ENCODE results near the gene OLIG1.

Gene OLIG1

DNA sequence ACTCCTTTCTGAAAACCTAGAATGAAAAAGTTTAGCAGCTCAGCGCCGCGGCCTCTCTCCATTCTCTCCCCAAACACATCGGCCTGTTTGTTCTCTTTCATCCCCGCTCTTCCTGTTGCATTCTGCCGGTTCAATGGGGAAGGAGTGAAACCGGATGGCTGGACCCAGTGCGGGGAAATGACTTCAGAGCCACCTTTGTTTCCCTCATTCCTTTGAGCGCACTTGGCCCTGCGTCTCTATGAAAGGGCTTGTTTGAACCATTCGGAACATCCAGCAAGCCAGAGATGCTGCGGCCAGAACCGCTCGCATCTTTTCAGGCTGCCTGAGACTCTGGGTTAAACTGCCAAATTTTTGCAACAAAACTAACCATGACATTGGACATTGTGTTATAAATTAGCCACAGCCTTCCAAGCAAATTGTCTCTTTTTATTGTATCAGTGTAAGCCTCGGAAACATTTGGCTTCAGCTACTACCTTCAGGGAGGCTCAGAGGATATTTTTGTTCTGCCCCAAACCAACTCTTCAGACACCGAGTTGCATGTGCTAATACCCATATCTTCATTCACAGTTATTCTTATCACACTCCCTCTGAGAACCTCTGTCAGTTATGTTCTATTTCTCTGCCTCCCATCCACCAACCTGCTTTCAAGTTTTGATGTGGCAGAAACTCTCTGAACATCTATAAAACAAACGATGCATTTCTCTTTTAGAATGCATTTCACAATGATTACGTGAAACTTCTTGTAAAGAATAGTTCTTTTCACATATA is 5.1 kb upstream of the OLIG1 start:
- Histone ChIP-seq H3K4me1 (ENCODE audit: insufficient read depth, low read length) (peaks cover 7% of the 10 kb centered on the region; the same call in 1 of the 2 replicates), H3K9ac (ENCODE audit: low read depth, low read length) (no peak overlapping the region), H3K36me3 (ENCODE audit: insufficient read depth, low read depth, low read length) (no peaks in the 10 kb centered on the region), H3K27me3 (ENCODE audit: insufficient read depth, low read length) (peaks cover 96% of the 10 kb centered on the region), H3K9me3 (ENCODE audit: insufficient read depth, low read depth, low read length) (peaks cover 7% of the 10 kb centered on the region), H3K4me3 (ENCODE audit: low read length) (no peak overlapping the region), H3K27ac (ENCODE audit: low read length) (no peak overlapping the region)

- Histone ChIP-seq H3K9ac (ENCODE audit: low read depth, low read length) (no peak overlapping the region), H3K4me3 (ENCODE audit: low read length) (no peak overlapping the region), H3K27me3 (ENCODE audit: insufficient read depth, low read length) (peaks cover 97% of the 10 kb centered on the region), H3K4me1 (ENCODE audit: insufficient read depth, low read length) (peaks cover 8% of the 10 kb centered on the region; the same call in 1 of the 2 replicates), H3K9me3 (ENCODE audit: insufficient read depth, low read depth, low read length) (peaks cover 7% of the 10 kb centered on the region), H3K36me3 (ENCODE audit: insufficient read depth, low read depth, low read length) (no peaks in the 10 kb centered on the region), H3K27ac (ENCODE audit: low read length) (no peak overlapping the region)
These were observed 2.9 kb upstream of the OLIG1 start for GRCh38 chr21:33067043-33067442.

GRCh38 chr21:33067457-33067856 is 2.5 kb upstream of the OLIG1 start:
- peaks cover 100% of the 10 kb centered on the region for H3K27me3 ChIP-seq (ENCODE audit: insufficient read depth, low read length)
- H3K9me3 ChIP-seq (ENCODE audit: insufficient read depth, low read depth, low read length) = peaks cover 7% of the 10 kb centered on the region
- no peak overlapping the region for H3K9ac ChIP-seq (ENCODE audit: low read depth, low read length)
- H3K36me3 ChIP-seq (ENCODE audit: insufficient read depth, low read depth, low read length) = no peaks in the 10 kb centered on the region
- H3K27ac ChIP-seq (ENCODE audit: low read length) = no peak overlapping the region
- peaks cover 12% of the 10 kb centered on the region; the same call in 1 of the 2 replicates for H3K4me1 ChIP-seq (ENCODE audit: insufficient read depth, low read length)
- H3K4me3 ChIP-seq (ENCODE audit: low read length) = no peak overlapping the region

DNA sequence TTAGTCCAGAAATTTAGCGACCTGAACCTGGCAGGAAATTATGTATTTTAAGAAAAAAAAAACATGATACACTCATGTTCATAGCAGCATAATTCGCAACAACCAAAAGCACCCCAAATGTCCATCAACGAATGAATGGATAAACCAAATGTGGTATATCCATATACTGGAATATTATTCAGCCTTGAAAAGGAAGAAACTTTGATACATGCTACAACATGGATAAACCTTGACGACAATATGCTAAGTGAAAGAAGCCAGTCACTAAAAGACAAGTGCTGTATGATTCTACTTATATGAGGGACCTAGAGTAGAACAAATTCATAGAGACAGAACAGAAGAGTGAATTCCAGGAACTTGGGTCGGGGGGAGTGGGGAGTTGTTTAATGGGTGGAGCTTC is 698 bp upstream of the OLIG1 start:
- Histone ChIP-seq H3K4me3 (ENCODE audit: low read length) (no peak overlapping the region), H3K27me3 (ENCODE audit: insufficient read depth, low read length) (peaks cover 100% of the 10 kb centered on the region)

DNA sequence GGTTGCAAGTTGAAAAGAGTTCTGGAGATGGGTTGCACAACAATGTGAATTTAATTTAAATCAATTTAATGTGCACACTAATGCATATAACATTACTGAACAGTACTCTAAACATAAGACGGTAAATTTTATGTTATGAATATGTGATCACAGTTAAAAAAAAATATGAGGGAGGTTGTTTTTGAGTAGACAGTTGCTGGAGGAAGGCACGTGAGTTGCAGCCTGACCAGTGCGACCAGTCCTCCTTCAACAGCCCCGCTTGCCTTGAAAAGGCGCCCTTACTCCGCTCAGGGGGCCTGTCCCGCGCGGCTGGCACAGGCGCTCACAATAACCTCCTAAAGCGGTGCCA is 322 bp upstream of the OLIG1 start:
- peaks cover 7% of the 10 kb centered on the region for H3K9me3 ChIP-seq (ENCODE audit: insufficient read depth, low read depth, low read length)

More for the DNA sequence above, 698 bp upstream of the OLIG1 start:
- no peak overlapping the region for H3K27ac ChIP-seq (ENCODE audit: low read length)
- H3K36me3 ChIP-seq (ENCODE audit: insufficient read depth, low read depth, low read length) = no peaks in the 10 kb centered on the region
- H3K9me3 ChIP-seq (ENCODE audit: insufficient read depth, low read depth, low read length) = peaks cover 7% of the 10 kb centered on the region
- no peak overlapping the region for H3K9ac ChIP-seq (ENCODE audit: low read depth, low read length)
- H3K4me1 ChIP-seq (ENCODE audit: insufficient read depth, low read length) = peaks cover 23% of the 10 kb centered on the region; the same call in 1 of the 2 replicates

GRCh38 chr21:33070744-33070997 is 730 bp downstream of the OLIG1 start:
- H3K4me3 ChIP-seq (ENCODE audit: low read length) = peak overlapping the region; percentile 58; the same call in 1 of the 2 replicates
- H3K36me3 ChIP-seq (ENCODE audit: insufficient read depth, low read depth, low read length) = no peaks in the 10 kb centered on the region
- peaks cover 26% of the 10 kb centered on the region for H3K4me1 ChIP-seq (ENCODE audit: insufficient read depth, low read length)
- H3K27ac ChIP-seq (ENCODE audit: low read length) = no peak overlapping the region
- H3K9me3 ChIP-seq (ENCODE audit: insufficient read depth, low read depth, low read length) = peaks cover 7% of the 10 kb centered on the region
- peaks cover 100% of the 10 kb centered on the region for H3K27me3 ChIP-seq (ENCODE audit: insufficient read depth, low read length)
- H3K9ac ChIP-seq (ENCODE audit: low read depth, low read length) = no peak overlapping the region

More for the DNA sequence above, 322 bp upstream of the OLIG1 start:
- Histone ChIP-seq H3K4me3 (ENCODE audit: low read length) (no peak overlapping the region; the same call in 1 of the 2 replicates), H3K9ac (ENCODE audit: low read depth, low read length) (no peak overlapping the region), H3K4me1 (ENCODE audit: insufficient read depth, low read length) (peaks cover 26% of the 10 kb centered on the region), H3K27me3 (ENCODE audit: insufficient read depth, low read length) (peaks cover 100% of the 10 kb centered on the region), H3K27ac (ENCODE audit: low read length) (no peak overlapping the region), H3K36me3 (ENCODE audit: insufficient read depth, low read depth, low read length) (no peaks in the 10 kb centered on the region)

DNA sequence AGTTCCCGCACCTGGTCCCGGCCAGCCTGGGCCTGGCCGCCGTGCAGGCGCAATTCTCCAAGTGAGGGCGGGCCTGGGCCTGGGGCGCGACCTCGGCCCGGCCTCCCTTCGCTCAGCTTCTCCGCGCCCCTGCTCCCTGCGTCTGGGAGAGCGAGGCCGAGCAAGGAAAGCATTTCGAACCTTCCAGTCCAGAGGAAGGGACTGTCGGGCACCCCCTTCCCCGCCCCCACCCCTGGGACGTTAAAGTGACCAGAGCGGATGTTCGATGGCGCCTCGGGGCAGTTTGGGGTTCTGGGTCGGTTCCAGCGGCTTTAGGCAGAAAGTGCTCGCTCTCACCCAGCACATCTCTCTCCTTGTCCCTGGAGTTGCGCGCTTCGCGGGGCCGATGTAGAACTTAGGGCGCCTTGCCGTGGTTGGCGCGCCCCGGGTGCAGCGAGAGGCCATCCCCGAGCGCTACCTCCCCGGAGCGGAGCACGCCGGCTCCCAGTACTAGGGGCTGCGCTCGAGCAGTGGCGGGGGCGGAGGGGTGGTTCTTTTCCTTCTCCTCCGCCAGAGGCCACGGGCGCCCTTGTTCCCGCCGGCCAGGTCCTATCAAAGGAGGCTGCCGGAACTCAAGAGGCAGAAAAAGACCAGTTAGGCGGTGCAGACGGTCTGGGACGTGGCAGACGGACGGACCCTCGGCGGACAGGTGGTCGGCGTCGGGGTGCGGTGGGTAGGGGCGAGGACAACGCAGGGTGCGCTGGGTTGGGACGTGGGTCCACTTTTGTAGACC is 1.2 kb downstream of the OLIG1 start:
- no peaks in the 10 kb centered on the region for H3K36me3 ChIP-seq (ENCODE audit: insufficient read depth, low read depth, low read length)
- no peak overlapping the region for H3K27ac ChIP-seq (ENCODE audit: low read length)
- H3K9me3 ChIP-seq (ENCODE audit: insufficient read depth, low read depth, low read length) = peaks cover 7% of the 10 kb centered on the region
- H3K4me1 ChIP-seq (ENCODE audit: insufficient read depth, low read length) = peaks cover 31% of the 10 kb centered on the region
- peaks cover 100% of the 10 kb centered on the region for H3K27me3 ChIP-seq (ENCODE audit: insufficient read depth, low read length)
- peak overlapping the region; percentile 58; the same call in 1 of the 2 replicates for H3K4me3 ChIP-seq (ENCODE audit: low read length)
- H3K9ac ChIP-seq (ENCODE audit: low read depth, low read length) = no peak overlapping the region

- peaks cover 7% of the 10 kb centered on the region for H3K9me3 ChIP-seq (ENCODE audit: insufficient read depth, low read depth, low read length)
- no peaks in the 10 kb centered on the region for H3K36me3 ChIP-seq (ENCODE audit: insufficient read depth, low read depth, low read length)
- peak overlapping the region; percentile 58 for H3K4me3 ChIP-seq (ENCODE audit: low read length)
- H3K27me3 ChIP-seq (ENCODE audit: insufficient read depth, low read length) = peaks cover 100% of the 10 kb centered on the region
- no peak overlapping the region for H3K9ac ChIP-seq (ENCODE audit: low read depth, low read length)
- H3K27ac ChIP-seq (ENCODE audit: low read length) = no peak overlapping the region
- H3K4me1 ChIP-seq (ENCODE audit: insufficient read depth, low read length) = peaks cover 38% of the 10 kb centered on the region
These were observed 1.9 kb downstream of the OLIG1 start for GRCh38 chr21:33071770-33072306.

DNA sequence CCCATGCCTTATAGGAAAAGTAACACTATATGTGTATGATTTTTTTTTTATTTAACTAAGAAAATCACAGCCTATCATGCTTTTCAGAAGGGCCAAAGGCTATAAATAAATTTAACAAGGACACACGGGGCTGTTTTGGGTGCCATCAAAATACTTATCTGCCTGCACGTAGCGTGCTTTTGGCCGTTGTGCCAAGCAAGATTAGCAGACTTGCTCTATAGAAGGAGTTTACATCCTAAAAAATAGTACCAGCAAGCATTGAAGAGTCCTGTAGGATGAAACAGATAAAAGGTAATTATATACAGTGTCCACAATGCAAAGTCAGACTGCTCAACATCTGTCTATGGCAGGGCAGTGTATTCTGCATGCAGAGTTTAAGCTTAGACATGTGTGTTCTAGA is 3.7 kb downstream of the OLIG1 start:
- Histone ChIP-seq H3K4me1 (ENCODE audit: insufficient read depth, low read length) (peaks cover 40% of the 10 kb centered on the region), H3K9me3 (ENCODE audit: insufficient read depth, low read depth, low read length) (peaks cover 7% of the 10 kb centered on the region), H3K27me3 (ENCODE audit: insufficient read depth, low read length) (peaks cover 100% of the 10 kb centered on the region), H3K36me3 (ENCODE audit: insufficient read depth, low read depth, low read length) (no peaks in the 10 kb centered on the region), H3K27ac (ENCODE audit: low read length) (no peak overlapping the region), H3K9ac (ENCODE audit: low read depth, low read length) (no peak overlapping the region), H3K4me3 (ENCODE audit: low read length) (no peak overlapping the region)

DNA sequence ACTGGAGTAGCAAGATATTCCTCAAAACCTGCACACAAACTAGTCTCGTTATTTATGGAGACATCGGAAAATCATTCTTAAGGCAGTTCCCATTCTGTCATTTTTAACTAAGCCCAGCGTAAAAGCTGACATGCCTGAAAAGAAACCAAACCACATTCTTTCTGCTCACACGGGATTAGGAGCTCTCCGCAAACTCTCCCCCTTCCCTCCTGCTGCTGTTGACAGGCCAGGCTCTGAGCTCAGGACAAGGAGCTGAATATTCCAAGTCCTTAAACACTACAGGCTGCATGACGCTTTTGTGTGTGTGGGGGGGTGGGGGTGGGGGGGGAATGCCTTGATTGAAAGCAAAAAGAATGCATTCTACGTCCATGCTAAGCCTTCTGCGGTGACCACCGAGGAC is 5.2 kb downstream of the OLIG1 start:
- Histone ChIP-seq H3K9ac (ENCODE audit: low read depth, low read length) (no peak overlapping the region), H3K9me3 (ENCODE audit: insufficient read depth, low read depth, low read length) (no peaks in the 10 kb centered on the region; the same call in 1 of the 2 replicates), H3K27me3 (ENCODE audit: insufficient read depth, low read length) (peaks cover 87% of the 10 kb centered on the region), H3K27ac (ENCODE audit: low read length) (no peak overlapping the region), H3K4me1 (ENCODE audit: insufficient read depth, low read length) (peaks cover 40% of the 10 kb centered on the region), H3K36me3 (ENCODE audit: insufficient read depth, low read depth, low read length) (no peaks in the 10 kb centered on the region), H3K4me3 (ENCODE audit: low read length) (peak overlapping the region; percentile 44; the same call in 1 of the 2 replicates)

GRCh38 chr21:33075596-33076195 is 5.8 kb downstream of the OLIG1 start:
- Histone ChIP-seq H3K4me3 (ENCODE audit: low read length) (peak overlapping the region; percentile 9; the same call in 1 of the 2 replicates), H3K9me3 (ENCODE audit: insufficient read depth, low read depth, low read length) (no peaks in the 10 kb centered on the region; the same call in 1 of the 2 replicates), H3K36me3 (ENCODE audit: insufficient read depth, low read depth, low read length) (no peaks in the 10 kb centered on the region), H3K4me1 (ENCODE audit: insufficient read depth, low read length) (peaks cover 40% of the 10 kb centered on the region), H3K9ac (ENCODE audit: low read depth, low read length) (no peak overlapping the region), H3K27ac (ENCODE audit: low read length) (no peak overlapping the region), H3K27me3 (ENCODE audit: insufficient read depth, low read length) (peaks cover 81% of the 10 kb centered on the region)

All from iPS-20b (cell line).